Stimulated activated CD4-positive, alpha-beta T cell treated with anti-CD3 and anti-CD28 coated beads, Interleukin-1b, Interleukin-23, amount 100 ng/mL, for 24 hours (primary cell): Measurements from ENCODE around the gene BRPF1.

Experiments used
- DNase-seq, 4 experiments: peaks; one replicate each; pipeline ENCODE4 v3.0.0-alpha.2; 2020; ENCODE audit warnings: low read depth in 4 of 4, low spot score in 1 of 4

BRPF1 gene

DNA sequence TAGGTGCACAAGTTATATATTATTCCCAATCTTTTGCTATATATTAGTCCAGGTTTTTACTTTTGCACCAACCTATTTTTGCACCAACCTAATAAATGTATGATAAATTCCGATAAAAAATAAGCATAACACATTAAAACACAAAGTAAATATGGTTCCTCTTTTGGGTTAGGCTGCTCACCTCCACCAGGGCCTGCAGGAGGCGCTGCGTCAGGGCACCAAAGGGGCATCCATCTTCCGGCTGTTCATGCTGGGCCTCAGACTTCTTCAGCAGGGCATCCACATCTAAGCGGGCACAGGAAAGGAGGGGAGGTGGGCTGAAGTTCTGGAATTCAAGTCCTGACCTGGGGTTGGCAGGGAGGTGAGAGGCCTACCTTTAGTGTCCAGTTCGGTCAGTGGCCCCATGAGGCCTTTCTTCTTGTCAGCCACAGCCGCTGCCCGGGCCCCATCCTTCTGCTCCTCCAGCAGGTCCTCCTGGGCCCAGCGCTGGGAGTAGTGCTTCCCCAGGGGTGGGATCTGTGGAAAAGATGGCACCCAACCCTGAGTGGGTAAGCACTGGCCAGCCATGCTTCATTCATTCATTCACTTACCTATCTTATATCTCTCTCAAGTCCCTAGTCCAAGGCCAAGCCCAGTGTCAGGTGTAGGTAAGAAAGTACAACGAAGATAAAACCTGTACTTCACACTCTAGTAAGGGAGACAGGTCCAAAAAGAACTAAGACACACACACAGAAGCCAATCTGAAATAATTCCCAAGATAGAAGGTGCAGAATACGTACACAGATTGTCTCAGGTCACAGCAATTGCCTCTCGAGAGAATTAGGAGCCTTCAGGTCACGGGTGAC lies 55.5 kb downstream of the BRPF1 start:
- no peak for DNase-seq

DNA sequence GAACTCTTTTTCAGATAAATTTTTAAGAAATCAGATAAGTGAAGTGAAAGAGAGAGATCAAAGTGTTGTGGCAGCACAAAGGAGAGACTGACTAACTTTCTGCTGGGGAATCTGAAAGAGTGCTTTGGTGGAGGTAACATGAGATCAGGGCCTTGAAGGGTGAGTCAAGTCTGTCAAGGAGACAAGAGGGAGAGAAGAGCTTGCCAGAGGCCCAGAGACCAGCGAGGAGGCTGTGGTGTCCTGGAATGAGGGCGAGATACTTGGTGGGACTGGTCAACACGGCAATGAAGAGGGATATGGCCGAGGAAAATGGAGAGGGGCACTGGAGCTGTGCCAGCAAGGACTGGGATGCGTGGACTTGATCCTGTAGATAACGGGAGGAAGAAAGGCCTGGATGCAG lies 56.2 kb downstream of the BRPF1 start:
- DNase-seq = no peak

DNA sequence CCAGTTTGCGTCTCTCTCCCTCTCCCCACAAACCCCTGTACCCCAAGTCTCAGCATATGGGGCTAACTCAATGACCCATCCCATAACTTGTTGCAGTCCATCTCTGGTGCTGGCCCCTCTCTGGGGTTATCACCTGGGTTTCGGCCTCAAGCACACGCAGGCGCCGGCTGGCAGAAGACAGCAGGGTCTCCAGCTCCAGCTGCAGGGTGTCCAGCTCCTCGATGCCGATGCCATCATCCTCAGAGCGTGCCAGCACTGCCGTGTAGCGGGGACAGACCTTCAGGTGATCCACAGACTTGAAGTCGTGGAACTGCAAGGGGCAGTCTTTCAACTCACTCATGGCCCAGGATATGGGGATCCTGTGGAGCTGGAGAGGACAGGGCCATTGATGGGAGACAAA lies 59.6 kb downstream of the BRPF1 start:
- DNase-seq = no peak

DNA sequence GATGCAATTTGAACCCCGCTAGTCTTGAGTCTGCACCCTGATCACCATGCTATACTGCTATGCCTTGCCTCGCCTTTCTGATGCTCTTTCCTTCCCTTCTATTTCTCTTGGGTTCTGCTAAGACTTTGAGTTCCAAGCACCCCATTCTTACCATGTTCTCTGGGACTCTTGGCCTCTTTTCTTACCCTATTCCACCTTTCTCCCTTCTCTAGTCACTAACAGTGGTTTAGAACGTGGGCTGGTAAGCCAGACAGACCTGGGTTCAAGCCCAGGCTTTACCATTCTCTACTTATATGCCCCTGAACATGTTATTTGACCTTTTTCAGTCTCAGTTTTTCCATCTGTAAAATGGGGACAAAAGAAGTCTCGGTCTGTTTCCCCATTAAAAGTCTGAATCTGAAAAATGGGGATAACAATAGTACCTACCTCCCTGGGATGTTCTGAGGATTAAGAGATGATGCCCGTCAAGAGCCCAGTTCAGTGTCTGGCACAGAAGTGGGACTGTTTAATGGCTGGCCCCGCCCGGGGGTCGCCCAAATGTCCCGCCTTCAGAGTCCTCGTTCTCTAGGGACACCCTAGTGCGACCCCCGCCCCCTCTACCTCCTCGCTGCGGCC lies 60.4 kb downstream of the BRPF1 start:
- DNase-seq = no peak

DNA sequence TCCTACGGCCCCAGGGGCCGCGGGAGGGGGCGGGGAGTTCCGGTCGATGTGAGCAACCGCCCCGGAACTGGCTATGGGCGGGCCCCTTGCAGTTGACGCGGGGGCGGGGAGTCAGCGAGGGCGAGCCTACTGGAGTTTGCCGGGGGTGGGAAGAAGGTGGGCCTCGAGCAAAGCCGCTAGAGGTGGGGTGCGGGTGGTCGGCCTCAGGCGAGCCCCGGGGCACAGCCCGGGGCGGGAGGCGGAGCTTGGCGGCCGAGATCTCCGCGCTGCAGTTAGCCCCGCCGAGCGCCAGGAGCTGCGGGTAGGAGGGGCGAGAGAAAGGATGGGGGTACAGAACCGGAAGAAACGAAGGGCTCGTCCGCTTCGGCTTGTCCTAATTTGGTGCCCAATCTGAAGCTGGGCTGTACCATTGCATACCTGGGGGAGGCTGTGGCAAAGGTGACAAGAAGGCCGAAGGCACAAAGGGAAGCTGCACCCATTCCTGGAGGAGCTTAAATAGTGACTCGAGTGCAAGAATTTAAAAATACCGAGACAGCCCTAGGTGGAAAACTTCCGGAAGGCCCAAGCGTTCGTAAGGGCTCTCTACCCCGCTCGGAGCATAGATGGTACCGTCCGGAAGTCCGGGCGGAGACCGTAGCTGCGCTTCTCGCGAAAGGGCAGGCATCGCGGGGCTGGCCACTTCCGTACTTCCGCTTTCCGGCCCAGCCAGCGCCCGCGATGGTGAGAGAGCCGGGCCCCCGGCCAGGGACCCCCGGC lies 61.0 kb downstream of the BRPF1 start, which contains the start of the genes ARPC4 and TADA3:
Gene ARPC4, plus strand, starts transcription at position 678 of the 756 bp plus-strand sequence. Its CDS starts 40 bp downstream, at position 718.
Gene TADA3, minus strand, starts transcription at position 69 of the 756 bp plus-strand sequence. CDS start 1,007 bp downstream, outside the sequence.
- DNase-seq = peak; percentile 74 to 92 (median 82)

DNA sequence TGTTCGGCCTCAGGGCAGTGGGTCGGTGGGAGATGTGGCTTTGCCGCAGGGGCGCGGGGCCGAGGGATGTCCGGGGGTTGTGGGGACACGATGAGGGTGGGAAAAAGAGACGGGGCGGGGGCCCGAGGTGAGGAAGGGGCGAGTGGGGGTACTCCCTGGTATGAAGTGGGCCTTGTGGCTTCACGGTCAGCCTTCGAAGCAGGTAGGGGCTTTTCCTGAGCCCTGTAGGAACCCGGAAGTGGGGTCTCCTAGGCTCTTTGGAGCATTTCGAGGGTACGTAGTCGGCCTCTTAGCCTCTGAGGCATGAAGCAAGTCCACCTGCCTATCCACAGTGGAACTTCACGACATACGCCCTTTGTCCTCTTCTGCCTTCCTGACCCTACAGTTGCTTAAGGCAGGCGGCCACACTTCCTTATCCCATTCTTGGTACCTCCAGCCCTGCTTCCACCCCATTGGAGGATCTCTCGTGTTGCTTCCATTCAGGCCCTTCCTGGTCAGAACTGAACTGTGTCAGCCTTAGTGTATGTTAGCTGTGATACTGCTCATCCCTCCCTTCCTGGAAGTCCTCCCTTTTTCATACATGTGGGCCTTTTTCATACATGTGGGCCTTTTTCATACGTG lies 61.7 kb downstream of the BRPF1 start:
- DNase-seq = no peak

DNA sequence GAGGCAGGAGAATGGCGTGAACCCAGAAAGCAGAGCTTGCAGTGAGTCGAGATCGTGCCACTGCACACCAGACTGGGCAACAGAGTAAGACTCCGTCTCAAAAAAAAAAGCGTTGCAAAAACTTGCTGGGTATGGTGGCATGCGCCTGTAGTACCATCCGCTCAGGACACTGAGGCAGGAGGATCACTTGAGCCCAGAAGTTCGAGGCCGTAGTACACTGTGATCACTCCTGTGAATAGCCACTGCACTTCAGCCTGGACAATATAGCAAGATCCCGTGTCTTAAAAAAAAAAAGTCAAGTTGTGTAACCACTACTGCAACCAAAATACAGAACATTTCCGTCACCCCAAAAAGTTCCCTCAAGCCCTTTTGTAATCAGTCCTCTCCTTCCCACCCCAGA lies 62.9 kb downstream of the BRPF1 start:
- DNase-seq = no peak

DNA sequence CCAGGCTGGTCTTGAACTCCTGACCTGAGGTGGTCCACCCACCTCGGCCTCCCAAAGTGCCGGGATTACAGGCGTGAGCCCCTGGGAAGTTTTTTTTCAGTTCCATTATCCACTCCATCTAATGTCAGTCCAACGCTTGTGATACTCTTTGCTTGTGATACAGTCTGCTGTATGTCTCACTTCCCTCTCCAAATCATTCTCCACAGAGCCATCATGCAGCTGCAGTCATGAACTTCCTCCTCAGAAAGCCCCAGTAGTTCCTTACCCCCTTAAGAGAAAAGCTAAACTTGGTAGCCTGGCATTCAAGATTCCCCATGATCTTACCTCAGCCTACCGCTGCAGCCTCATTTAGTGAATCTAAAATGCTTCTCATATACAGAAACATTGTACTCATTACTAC lies 63.7 kb downstream of the BRPF1 start:
- no peak for DNase-seq

DNA sequence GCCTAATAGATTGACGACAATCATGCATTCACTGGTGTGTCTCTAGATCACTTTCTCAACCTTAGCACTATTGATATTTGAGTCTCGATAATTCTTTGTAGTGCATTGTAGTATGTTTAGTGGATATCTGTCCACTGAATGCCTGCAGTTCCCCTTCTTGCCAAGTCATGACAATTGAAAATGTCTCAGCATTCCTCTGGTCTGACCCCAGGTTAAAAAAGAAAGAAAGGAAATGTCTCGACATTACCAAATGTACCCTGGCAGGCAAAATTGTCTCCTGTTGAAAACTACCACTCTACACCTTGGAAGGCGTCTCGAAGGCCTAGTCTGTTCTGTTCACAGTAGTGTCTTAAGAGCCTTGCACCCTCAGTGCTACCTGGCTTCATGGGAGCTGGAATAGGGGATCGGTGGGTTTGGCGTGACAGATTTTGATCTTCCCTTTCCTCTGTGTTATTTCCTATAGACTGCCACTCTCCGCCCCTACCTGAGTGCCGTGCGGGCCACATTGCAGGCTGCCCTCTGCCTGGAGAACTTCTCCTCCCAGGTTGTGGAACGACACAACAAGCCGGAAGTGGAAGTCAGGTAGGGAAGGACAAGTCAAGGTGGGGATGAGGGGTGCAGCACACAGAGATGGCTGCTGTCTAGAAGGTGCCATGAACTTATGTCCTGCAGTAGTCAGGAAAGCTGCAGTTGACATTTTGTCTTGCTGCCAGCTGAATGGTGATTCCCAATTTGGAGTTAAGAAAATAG lies 65.8 kb downstream of the BRPF1 start:
- DNase-seq = no peak
